Measurements from ENCODE around the gene AKAP11.

- TF ChIP-seq POLR2AphosphoS5 (IDR thresholded peaks at IDR 0.05) (no peak), CTCF (IDR thresholded peaks at IDR 0.05) (no peak), POLR2A (IDR thresholded peaks at IDR 0.05) (no peak), EP300 (IDR thresholded peaks at IDR 0.05) (no peak)
Observed at GRCh38 chr13:42333613-42334328, 61.8 kb downstream of the AKAP11 start.
